Prostate gland (tissue), 2 donors: ENCODE results near the gene ADGRD1. TPM values are rescaled to one million over a fixed set of nuclear protein-coding genes. Genes with fewer than 3 reads are reported as not detected.

Experiments used
- DNase-seq: peaks from one replicate; pipeline ENCODE4 v3.0.0-alpha.2; 2019; ENCODE audit warnings: low spot score
- H3K27ac ChIP-seq, 2 donors: fragments of 200-600 bp; sonication (generic); 2 replicates each; pipeline ENCODE4 v1.5.1; 2017 to 2019
- H3K27me3 ChIP-seq: fragments of 200-600 bp; sonication (generic); replicated peaks from 2 replicates; pipeline ENCODE4 v1.5.1; 2019; ENCODE audit not compliant: insufficient read depth
- H3K36me3 ChIP-seq, 2 donors: fragments of 200-600 bp; sonication (generic); 1 replicate in 1 of 2; 2 replicates in 1 of 2; pipeline versions ENCODE4 v1.5.1 to v1.8.1; 2017 to 2019
- H3K4me1 ChIP-seq: fragments of 200-600 bp; sonication (generic); replicated peaks from 2 replicates; pipeline ENCODE4 v1.5.1; 2019
- H3K4me3 ChIP-seq, 2 donors: fragments of 200-600 bp; sonication (generic); 2 replicates each; pipeline ENCODE4 v1.5.1; 2017 to 2019
- H3K9me3 ChIP-seq: fragments of 200-600 bp; sonication (generic); 2 replicates; pipeline ENCODE4 v1.5.1; 2017
- POLR2A ChIP-seq: fragments of 450-650 bp; IDR thresholded peaks from one replicate; pipeline ENCODE4 v1.6.1; 2016; ENCODE audit warnings: antibody characterized with exemption, mild to moderate bottlenecking
- POLR2AphosphoS5 ChIP-seq: sonication (generic); formaldehyde crosslinking; IDR thresholded peaks from one replicate; pipeline ENCODE4 v1.6.1; 2017; ENCODE audit warnings: antibody characterized with exemption
- WGBS: methylation state at CpG from one replicate; pipeline ENCODE4 v1.1.5; 2018; 5-methylcytosine and 5-hydroxymethylcytosine counted together
- intact Hi-C: fragments of 100-400 bp; cut with DNase I; formaldehyde crosslinking; loops from one replicate; pipeline ENCODE4 v1.14.2; 2022
- total RNA-seq, 2 donors: library from RNA; depleted of rRNA; stranded (reverse); fragments of >200 nt; gene quantifications; one replicate each; pipeline ENCODE4 v1.1.0, GENCODE V29; 2016
- TF ChIP-seq, protein P1 (sequence below), 4 experiments: fragments of 200-600 bp in 2 of 4; fragments of 450-650 bp in 2 of 4; sonication (generic) in 2 of 4; IDR thresholded peaks; 1 replicate in 3 of 4; 2 replicates in 1 of 4; pipeline ENCODE4 v1.5.1; 2016 to 2019; ENCODE audit warnings: antibody characterized with exemption in 4 of 4, mild to moderate bottlenecking in 2 of 4, moderate library complexity in 2 of 4

Gene ADGRD1
- total RNA-seq, 2 donors from 2014 or later, result 4.3 to 20.9 TPM

DNA sequence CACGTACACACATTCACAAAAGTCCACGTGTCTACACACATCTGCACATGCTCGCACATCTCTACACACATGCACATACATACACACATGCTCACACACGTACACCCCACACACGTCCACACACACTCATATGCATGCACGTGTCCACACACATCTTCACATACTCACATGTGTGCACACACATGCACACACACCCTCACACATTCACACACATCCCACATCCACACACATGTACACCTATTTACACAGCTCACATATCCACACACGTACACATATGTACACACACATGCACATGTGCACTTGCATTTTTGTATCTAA, 3.6 kb downstream of the ADGRD1 start:
- Histone ChIP-seq H3K9me3 (no peaks in the 10 kb centered on the region), H3K4me3 (no peak overlapping the region), H3K27ac (no peak overlapping the region), H3K36me3 (no peaks in the 10 kb centered on the region), H3K4me1 (no peaks in the 10 kb centered on the region), H3K27me3 (peaks cover 3% of the 10 kb centered on the region)
- intact Hi-C loops, result no loop called here
- 81% methylated on average over 7 of the region's 7 CpGs for WGBS
- TF ChIP-seq, protein P1, sequence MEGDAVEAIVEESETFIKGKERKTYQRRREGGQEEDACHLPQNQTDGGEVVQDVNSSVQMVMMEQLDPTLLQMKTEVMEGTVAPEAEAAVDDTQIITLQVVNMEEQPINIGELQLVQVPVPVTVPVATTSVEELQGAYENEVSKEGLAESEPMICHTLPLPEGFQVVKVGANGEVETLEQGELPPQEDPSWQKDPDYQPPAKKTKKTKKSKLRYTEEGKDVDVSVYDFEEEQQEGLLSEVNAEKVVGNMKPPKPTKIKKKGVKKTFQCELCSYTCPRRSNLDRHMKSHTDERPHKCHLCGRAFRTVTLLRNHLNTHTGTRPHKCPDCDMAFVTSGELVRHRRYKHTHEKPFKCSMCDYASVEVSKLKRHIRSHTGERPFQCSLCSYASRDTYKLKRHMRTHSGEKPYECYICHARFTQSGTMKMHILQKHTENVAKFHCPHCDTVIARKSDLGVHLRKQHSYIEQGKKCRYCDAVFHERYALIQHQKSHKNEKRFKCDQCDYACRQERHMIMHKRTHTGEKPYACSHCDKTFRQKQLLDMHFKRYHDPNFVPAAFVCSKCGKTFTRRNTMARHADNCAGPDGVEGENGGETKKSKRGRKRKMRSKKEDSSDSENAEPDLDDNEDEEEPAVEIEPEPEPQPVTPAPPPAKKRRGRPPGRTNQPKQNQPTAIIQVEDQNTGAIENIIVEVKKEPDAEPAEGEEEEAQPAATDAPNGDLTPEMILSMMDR (IDR thresholded peaks at IDR 0.05), result no peak
- no peak for TF ChIP-seq POLR2A
- TF ChIP-seq POLR2AphosphoS5, result no peak
- no peak for DNase-seq

DNA sequence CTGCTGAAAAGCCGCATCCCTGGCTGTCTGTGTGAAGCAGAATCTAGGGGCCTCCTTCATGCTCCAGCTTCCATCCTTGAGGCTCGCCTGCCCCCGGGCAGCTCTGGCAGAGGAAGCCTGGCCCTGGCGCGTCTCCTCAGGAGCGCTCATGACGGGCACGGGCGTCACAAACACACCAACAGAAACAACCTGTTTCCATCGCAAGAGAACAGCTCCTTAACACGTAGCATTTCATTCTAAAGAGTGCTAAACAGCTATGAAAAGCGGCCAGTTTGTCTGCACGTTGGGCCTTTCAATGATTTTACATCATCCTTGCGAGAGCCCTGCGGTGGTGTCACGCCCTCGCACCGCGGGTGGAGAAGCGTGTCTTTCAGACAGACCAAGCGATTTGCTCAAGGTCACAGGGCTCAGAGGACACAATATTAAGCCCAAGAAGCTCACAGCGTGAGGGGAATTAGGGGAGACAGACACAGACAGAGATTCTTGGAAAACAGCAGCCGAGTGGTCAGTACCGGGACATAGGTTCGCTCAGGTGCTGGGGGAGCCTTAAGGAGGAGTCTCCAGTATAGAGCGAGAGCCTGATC, 4.9 kb downstream of the ADGRD1 start:
- no peak for DNase-seq
- intact Hi-C loops, result no loop called here
- Histone ChIP-seq H3K4me1 (no peaks in the 10 kb centered on the region), H3K27ac (no peak overlapping the region), H3K36me3 (no peaks in the 10 kb centered on the region), H3K4me3 (no peak overlapping the region), H3K9me3 (no peaks in the 10 kb centered on the region), H3K27me3 (peaks cover 3% of the 10 kb centered on the region)
- WGBS, result 86% methylated on average over 26 of the region's 26 CpGs
- TF ChIP-seq POLR2AphosphoS5 (no peak), POLR2A (no peak)
- TF ChIP-seq, protein P1 (IDR thresholded peaks at IDR 0.05), result no peak

DNA sequence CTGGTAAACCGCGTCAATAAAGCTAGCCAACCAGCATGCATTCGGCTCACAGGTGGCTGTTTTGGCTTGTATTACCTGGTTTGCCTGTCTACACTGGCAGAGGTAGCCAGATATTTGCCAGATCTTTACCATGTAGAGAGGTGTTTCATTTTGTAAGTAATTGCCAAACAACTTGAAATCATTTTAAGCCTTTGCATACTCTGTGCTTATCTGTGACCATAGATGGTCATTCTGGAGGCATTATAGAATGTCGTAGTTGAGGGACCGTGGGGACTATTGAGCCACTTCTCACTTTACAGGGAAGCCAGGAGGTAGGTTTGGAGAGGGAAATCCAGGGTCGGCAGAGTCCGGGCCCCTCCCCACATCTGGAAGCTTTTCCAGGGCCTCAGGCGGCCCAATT, 5.9 kb downstream of the ADGRD1 start:
- Histone ChIP-seq H3K27ac (no peak overlapping the region), H3K4me1 (no peaks in the 10 kb centered on the region), H3K9me3 (no peaks in the 10 kb centered on the region), H3K27me3 (no peaks in the 10 kb centered on the region), H3K36me3 (no peaks in the 10 kb centered on the region), H3K4me3 (no peak overlapping the region)
- DNase-seq, result no peak
- intact Hi-C loops, result no loop called here
- no peak for TF ChIP-seq POLR2AphosphoS5
- no peak for TF ChIP-seq POLR2A
- TF ChIP-seq, protein P1 (IDR thresholded peaks at IDR 0.05), result no peak
- 77% methylated on average over 8 of the region's 8 CpGs for WGBS

DNA sequence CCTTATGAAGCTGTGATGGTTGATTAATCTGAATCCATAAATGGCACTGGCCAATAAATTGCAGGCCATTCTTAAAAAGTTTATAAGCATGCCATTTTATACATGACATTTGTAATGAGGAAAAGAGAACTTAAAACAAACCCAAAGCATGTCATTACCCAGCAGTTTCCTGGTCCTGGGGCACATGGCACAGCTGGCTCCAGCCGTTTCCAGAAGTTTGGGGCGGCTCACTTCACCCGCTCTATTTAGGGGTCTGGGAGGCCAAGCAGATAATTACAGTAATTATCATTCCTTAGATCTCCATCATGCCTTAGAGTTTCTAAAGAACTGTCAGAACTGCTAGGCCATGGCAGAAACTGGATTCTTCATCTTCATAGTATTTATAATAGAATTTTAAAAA, 6.4 kb downstream of the ADGRD1 start:
- intact Hi-C loops, result no loop called here
- WGBS, result 71% methylated on average over 3 of the region's 3 CpGs
- TF ChIP-seq, protein P1 (IDR thresholded peaks at IDR 0.05), result no peak
- TF ChIP-seq POLR2A (no peak), POLR2AphosphoS5 (no peak)
- H3K9me3 ChIP-seq, result no peaks in the 10 kb centered on the region
- H3K27ac ChIP-seq, result no peak overlapping the region
- H3K4me3 ChIP-seq, result no peak overlapping the region
- no peaks in the 10 kb centered on the region for H3K27me3 ChIP-seq
- no peaks in the 10 kb centered on the region for H3K4me1 ChIP-seq
- H3K36me3 ChIP-seq, result no peaks in the 10 kb centered on the region
- DNase-seq, result no peak

DNA sequence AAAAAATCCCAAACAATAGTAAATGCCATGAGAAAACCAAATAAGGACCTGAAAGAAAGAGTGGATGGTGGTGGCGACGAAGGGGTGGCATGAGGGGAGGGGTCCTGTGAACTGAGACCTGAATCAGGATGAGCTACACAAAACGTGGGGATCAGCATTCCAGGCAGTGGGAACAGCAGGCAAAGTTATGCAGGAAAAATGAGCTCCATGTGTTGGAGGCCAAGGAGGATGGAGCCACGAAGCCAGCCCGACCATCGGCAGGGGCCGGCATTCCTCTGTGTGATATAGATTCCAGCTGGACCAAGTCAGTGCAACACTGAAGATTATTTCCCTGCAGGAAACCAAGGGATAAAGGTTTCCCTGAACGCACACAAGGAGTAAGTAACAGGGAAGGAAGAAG, 7.1 kb downstream of the ADGRD1 start:
- 89% methylated on average over 8 of the region's 8 CpGs for WGBS
- DNase-seq, result no peak
- intact Hi-C loops, result no loop called here
- Histone ChIP-seq H3K9me3 (no peaks in the 10 kb centered on the region), H3K4me3 (no peak overlapping the region), H3K4me1 (no peaks in the 10 kb centered on the region), H3K27me3 (no peaks in the 10 kb centered on the region), H3K27ac (no peak overlapping the region), H3K36me3 (no peaks in the 10 kb centered on the region)
- TF ChIP-seq, protein P1 (IDR thresholded peaks at IDR 0.05), result no peak
- TF ChIP-seq POLR2A (no peak), POLR2AphosphoS5 (no peak)
